GM19193 (cell line): ENCODE results near the gene KAZN.

ENCODE experiments used
- POLR2A ChIP-seq: IDR thresholded peaks from 4 replicates; pipeline ENCODE4 v1.6.1; 2011; ENCODE audit not compliant: insufficient read depth, insufficient read length; ENCODE audit errors: extremely low read depth

Gene KAZN

DNA sequence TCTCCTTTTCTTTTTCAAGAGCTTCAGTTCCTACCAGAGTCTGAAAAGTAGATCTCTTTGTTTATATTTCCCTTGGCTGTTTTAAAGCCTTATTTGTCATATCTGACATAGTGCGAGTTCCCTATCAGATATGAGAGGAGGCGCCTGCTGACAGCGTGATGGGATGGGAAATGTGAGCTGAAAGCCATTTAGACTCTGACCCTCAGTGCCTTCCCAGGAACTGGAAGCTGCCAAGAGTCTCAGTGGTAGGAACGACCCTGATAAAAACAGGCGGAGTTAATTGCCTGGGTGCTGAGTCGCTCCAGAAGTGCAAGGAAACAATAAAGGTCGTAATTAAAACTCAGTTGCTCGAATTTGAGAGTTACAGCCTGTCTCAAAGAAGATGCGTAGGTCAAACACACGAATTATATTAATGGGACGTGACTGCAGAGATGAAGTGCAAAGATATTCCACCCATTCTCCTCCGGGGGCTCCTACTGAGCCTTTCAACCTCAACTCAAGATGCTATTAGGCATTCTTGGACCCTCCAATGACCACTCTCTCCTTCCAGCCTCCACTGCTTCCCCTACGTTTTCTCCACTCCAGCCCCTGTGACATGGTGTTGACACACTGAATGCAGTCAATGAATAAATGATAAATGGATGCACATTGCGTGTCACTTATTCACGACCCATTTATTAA is 84.6 kb downstream of the KAZN start:
- TF ChIP-seq POLR2A: no peak

DNA sequence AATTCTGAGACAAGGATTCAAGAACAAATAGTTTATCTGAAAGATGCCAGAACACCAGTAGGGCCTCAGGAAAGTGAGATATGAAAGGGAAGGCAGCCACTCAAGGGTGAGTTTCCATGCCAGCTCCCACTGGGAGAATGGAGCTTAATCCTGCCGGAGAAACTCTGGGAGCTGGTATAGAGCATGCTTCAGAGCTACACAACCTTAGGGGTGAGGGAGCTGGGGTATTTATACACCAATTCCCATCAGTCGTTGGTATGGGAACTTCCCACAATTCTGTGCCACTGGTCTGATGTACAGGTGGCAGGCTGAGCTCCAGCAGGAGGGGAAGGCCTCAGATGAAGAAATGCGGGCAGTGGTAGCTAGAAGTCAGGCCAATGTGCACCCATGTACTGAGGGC is 86.6 kb downstream of the KAZN start:
- no peak for TF ChIP-seq POLR2A

DNA sequence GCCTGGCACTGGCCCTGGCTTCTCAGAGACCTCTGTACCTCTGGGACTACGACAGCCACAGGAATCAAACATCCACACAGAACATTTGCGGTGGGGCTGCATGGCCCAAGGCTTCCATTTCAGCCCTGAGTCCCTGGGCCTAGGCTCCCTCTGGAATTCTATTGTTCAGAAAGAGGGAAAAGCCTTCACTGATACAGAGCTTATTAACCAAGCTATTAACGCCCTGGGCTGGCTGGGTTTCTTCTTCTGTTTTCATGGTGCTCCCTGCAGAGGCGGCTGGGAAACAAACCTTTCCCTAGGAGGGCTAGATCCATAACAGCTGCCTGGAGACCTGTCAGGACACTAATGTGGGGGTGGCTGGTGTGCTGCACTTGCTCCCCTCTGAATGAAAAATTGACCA is 88.2 kb downstream of the KAZN start:
- TF ChIP-seq POLR2A: no peak

DNA sequence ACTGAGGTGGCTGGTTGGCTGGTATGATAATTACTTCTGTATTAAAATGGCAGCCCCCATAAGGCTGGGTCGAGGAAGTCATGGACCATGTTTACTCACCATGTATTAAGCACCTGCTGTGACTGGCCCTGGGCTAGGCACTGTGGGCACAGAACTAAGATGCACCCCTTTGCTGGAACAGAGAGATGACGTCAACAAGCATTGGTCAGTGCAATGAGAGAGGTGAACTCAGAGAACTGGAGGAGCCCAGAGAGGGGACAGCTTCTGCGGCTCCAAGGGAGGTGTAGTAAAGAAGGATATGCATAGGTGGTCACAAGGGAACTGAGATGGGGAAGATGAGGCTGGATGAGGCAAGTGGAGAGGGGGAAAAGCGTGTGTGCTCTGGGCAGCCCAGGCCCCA is 88.7 kb downstream of the KAZN start:
- TF ChIP-seq POLR2A: no peak

DNA sequence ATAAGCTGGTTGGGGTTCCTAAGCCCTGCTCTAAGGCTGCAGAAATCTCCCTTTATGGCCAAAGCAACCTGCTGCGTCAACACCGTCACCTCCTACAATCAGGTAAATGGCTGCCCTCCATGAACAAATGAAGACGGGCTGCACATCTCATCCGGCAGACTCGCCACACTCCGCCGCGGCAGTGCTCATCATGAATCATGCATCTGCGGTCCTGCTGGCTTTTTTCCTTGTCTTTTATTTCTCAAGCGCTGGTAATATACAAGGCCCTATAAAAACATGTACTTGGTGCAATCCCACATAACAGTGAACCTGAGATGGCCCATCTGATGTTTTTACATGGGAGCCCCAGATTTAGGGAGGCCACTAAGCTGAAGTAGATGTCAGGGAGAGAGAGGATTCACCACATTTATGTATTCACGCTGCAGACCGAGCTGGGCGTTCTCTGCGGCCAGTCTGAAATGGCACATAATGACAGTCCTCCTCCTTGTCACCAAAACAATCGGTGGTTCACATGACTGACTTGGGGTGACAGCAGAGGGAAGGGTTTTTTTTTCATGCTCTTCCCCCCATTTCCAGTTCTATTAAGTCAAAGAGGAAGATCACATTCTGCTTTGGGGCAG is 91.6 kb downstream of the KAZN start:
- no peak for TF ChIP-seq POLR2A

DNA sequence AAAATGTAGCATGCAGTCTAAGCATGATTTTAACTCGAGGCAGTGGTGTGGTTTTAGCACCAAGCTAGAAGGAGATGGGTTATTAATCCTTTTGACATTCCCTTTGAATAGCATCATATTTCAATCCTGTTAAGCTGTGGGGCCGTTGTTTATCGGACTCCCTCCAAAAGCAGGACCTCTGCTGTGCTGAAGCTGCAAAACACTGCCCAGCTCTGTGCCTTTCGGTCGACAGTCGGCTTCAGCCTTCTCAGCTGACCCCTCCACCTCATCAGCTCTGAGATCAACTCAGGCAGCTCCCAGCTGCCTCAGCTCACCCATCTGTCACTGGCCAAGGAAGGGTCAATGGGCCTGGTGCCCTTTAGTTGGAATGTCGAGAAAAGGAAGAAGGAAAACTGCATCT is 95.5 kb downstream of the KAZN start:
- no peak for TF ChIP-seq POLR2A

DNA sequence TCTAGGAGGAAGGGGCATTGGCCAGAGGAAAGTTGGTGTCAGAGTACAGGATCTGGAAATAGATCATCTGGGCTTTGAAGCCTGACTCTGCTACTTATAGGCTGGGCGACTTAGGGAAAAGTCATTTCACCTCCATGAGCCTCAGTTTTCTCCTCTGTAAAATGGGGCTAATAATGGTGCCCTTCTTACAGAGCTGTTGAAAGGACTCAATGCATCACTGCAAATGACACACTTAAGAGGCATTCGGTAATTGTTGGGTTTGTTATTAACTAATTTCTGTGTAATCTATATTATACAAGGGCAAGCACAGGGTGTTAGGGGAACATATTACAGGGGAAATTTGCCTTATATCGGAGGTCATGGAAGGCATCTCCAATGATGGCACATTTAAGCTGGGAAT is 96.1 kb downstream of the KAZN start:
- TF ChIP-seq POLR2A: no peak

DNA sequence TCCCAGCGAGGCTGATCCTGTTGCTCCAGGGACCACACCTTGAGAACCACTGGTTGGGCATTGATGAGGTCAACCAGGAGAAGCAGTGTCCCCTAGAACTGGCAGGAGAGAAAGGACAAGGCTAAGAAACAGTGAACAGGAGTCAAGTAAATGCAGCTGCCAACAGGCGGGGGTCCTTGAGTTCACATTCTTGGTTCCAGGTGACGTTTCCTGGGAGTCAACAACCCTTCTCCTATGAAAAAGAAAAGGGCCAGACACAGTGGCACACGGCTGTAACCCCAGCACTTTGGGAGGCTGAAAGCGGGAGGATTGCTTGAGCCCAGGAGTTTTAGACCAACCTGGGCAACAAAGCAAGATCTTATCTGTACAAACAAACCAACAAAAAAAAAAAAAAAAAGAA is 98.3 kb downstream of the KAZN start:
- no peak for TF ChIP-seq POLR2A

DNA sequence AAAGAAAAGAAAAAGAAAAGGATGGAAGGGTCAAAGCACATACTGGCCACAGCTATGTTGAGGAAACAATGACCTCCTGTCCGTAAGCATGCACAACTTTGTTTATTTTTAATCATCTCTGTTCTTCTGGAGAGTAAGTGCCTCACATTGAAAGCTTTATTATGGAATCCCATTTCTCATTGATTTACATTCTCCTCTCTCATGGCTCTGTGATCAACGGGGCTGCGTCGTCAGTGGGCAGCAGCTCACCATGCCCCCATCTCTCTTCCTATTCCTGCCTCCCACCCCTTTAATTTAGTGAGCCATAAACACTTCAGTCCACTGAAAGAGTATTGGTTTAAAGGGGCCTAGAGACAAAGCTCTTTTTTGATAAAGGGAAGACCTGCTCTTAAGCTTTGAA is 98.9 kb downstream of the KAZN start:
- no peak for TF ChIP-seq POLR2A

DNA sequence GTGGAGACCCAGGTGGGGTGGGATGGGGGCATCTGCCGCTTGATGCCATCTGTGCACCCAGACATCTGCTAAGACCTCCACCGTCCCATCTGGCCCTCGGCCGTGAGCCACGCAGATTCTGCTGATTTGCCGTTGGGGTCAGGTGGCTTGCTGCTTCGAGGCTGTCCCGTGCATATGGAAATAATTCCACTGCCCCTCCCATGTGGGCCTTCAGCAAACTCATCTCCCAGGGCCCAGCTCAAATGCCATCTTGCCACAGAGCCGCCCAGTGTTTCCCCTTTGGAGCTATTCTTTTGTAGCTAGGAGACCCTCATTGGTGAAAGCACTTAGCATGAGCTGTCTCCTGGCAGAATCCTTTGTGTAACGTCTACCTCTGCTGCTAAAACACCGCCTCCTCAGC is 99.8 kb downstream of the KAZN start:
- TF ChIP-seq POLR2A: no peak

DNA sequence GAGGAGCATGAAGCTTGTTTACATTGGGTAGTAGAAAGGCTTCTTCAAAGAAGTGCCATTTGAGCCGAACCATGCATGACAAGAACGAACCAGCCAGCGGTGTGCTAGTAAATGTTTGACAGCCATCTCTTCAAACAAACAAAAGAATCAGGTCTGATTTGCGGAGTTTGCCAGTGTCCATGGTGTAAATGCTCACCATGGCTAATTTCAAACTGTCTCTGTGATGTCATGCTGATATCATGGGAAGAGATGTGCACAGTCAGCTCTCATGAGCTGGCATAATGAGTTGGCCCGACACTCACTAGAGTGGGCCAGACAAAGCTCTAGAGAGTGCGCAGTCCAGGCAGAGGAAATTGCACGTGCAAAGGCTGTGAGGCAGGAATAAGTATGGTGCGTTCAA is 101.1 kb downstream of the KAZN start:
- TF ChIP-seq POLR2A: no peak

DNA sequence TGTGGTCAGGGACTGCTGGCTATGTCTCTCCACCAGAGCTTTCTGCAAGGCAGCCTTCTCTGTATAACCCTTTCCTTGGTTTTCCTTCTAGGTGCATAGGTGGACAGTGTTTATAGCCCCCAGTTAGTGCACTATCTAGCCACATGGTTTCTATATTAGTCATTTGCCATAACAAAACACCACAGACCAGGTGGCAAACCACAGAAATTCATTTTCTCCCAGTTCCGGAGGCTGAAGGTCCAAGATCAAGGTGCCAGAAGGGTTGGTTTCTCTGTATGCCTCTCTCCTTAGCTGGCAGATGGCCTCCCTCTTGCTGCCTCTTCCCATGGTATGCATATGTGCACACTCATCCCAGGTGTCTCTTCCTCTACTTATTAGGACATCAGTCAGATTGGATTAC is 106.4 kb downstream of the KAZN start:
- no peak for TF ChIP-seq POLR2A

DNA sequence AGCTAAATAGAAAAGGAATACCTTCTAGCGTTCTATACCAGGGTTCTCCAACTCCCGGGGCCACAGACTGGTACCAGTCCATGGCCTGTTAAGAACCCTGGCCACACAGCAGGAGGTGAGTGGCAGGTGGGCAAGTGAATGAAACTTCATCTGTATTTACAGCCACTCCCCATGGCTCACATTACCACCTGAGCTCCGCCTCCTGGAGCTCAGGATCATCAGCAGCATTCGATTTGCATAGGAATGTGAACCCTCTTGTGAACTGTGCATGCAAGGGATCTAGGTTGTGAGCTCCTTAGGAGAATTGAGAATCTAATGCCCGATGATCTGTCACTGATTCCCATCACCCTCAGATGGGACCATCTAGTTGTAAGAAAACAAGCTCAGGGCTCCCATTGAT is 107.3 kb downstream of the KAZN start:
- no peak for TF ChIP-seq POLR2A

DNA sequence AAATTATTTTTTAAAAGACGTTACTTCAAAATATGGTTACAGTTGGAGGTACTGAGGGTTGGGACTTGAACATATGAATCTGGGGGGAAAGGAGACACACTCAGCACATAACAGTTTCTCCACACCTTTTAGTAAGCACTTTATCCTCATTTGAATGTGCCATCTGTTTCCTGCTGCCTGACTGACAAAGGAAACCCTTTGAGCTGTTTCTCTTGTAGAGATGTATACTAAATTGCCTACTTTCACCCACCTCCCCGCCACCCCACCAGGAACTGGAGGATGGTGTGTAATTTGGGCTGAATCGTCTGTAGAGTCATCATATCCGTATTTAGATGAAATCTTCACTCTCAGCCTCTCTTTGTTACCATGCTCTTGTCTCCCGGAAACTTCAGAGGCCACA is 108.1 kb downstream of the KAZN start:
- TF ChIP-seq POLR2A: no peak

DNA sequence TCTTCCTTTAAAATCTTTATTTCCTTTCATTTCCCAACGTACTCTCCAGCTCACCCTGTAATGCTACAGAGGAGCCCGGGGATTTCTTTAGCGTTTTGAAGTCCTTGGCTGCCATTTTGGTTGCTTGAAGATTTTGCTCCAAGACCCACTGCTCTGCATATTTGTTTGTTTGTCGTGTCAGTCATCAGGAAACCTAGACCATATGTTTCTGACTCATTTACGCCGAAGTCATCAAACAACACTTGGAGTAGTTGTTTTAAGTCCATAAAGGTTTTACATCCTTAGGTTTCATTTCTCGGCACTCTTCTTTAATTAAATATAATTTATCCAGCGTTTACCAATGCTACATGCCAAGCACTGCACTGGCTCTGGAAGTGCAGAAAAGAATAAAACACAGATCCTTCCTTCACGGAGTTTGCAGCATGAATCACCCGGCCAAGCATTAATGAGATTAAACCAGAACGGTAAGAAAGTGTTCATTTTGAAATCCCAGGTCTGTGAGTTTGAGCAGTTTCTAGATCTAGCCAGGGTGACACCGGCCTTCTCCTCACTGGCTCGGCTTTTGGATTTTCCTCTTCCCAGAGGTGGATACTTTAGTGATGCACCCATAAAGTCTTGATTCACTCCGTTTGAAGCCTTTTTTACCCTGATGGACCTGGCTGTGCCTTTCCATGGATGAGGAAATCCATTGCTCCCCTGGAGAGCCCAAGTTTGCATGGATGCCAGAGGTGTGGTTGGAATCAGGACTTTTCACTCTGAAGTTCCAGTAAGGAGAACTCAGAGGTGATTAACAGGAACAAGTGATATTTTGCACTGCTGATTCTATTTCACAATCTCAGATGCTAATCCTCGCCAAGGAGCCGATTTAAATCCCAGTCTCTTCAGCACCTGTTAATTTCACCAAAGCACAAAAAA is 109.3 kb downstream of the KAZN start:
- TF ChIP-seq POLR2A: no peak

DNA sequence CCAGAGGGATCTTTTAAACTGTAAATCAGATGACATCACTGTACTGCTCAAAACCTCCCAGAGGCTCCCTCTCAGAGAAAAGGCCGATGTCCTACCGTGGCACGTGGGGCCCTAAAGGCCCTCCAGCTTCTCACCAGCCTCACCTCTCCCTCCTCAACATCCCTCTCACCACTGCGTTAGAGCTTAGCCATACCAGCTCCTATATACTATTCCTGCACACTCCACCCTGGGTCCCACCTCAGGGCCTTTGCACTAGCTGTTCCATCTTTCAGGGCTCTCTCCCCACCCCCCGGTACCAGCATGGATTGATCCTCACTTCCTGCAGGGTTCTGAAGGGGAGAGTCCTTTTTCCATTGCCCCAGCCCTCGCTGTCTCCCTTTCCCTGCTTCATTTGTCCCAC is 111.8 kb downstream of the KAZN start:
- TF ChIP-seq POLR2A: no peak
